HG02870 (cell line): Measurements from ENCODE around the gene SIRT7.

Source experiments
- ATAC-seq: cut with Tn5 transposase; IDR thresholded peaks from one replicate; pipeline ENCODE4 v1.9.1; 2021; ENCODE audit warnings: mild to moderate bottlenecking, moderate library complexity; ENCODE audit not compliant: unreplicated experiment

The SIRT7 gene

GRCh38 chr17:81890447-81891302, 27.3 kb downstream of the SIRT7 start:
- ATAC-seq: no peak

DNA sequence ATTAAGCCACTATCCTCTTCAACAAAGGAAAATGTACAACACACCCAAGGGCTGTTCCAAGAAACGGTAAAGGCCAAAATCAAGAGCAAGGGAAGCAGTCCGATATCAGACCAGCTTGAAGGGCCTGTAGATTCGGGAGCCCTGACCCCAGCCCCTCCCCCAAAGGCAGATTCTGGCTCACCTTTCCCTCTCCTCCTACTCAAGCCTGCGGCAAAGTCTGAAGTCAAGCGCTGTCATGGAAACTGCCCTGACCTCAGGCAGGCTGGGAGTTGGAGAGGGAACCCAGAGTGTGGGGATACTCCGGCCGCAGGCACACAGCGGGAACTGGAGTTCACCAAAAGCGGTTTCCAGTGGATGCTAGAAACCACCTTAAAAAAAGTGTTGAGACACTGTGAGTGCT, 28.4 kb downstream of the SIRT7 start:
- no peak for ATAC-seq

DNA sequence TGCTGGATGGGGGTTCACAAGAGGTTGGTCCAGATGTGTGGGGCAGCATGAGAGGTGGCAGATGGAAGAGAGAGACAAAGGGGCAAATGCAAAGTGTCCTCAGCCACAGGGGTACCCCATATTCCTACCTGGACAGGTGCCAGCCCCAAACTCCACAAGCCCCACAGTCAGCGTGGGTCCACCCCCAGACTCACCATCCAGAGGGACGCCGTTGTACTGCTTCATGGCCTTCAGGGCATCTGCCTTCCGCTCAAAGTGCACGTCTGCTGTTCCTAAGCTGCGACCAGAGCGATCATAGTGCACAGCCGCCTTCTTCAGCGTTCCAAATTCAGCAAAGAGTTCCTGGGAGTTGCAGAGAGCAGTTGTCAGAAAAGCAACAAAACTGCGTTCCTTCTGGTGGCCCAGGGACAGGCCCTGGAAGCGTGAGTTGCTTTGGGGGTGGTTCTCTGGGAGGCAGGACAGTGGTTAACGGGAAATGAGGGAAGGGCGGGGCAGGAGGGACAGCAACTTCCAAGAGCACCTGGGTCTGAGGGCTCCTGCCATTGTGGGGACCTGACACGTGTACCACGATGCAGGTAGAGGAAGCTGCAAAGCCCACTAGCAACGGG, 28.9 kb downstream of the SIRT7 start:
- ATAC-seq: no peak

GRCh38 chr17:81888105-81888987, 29.6 kb downstream of the SIRT7 start:
- no peak for ATAC-seq

- ATAC-seq: no peak
Measured at GRCh38 chr17:81885869-81886548, 32.0 kb downstream of the SIRT7 start.

- ATAC-seq: no peak
Measured at GRCh38 chr17:81885454-81885853, 32.5 kb downstream of the SIRT7 start.

DNA sequence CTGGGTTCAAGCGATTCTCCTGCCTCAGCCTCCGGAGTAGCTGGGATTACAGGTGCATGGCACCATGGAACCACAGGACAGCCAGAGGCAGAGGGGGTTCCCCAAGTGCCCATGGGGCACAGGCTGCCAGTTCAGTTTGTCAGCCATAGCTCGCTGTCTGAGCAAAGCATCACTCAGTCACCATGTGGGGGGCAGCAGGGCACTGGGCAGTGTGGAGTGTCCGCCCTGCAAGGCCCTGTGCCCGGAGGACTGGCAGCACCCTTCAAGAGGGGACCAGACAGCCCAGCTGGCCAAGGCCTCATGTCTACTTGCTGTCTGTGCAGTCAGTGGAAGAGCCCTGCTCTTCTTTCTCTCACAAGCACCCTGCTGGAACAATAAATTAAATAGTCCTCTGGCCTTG, 33.0 kb downstream of the SIRT7 start:
- no peak for ATAC-seq

GRCh38 chr17:81884520-81884919, 33.5 kb downstream of the SIRT7 start:
- no peak for ATAC-seq

GRCh38 chr17:81879121-81879520, 38.9 kb downstream of the SIRT7 start:
- ATAC-seq: no peak

GRCh38 chr17:81878294-81878693, 39.7 kb downstream of the SIRT7 start:
- ATAC-seq: no peak

- ATAC-seq: no peak
Measured at GRCh38 chr17:81877569-81877968, 40.4 kb downstream of the SIRT7 start.

DNA sequence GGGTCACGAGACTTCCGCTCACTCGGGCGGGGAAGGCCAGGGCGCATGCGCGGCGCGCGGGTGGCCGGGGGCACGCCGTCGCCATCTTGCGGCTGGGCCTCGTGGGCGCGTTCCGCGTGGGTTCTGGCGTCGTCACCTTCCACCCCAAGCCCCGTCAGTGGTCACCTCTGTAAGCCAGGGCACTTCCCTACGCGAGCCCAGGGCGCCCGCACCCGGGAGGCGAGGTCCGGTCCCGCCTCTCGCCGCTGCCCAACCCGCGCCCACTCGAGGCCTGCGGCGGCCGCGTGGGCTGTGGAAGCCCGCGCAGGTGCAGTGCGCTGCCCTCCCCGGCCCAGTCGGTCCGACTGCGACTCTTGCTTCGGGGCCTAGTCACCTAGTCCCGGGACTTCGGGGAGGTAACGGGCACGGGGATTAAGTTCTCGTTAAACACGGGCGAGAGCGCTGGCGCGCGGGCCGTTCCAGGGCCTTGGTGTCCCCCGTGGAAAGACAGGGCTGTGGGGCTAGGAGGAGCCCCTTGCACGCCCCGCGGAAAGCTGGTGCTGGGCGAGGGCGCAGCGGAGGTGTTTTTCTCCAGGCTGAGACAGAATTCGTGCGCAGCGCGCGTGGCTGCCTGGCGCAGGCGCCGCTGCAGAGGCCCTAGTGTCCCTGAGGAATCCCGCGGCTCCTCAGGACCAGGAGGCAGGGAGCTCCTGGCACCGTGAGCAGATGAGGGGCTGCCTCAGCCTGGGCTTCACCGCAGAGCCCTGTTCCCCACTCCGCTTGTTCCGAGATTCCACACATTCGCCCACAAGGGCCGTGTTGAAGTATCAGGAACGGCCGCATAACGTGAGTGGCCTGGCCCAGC, 46.4 kb downstream of the SIRT7 start:
- ATAC-seq: peak; percentile 43

DNA sequence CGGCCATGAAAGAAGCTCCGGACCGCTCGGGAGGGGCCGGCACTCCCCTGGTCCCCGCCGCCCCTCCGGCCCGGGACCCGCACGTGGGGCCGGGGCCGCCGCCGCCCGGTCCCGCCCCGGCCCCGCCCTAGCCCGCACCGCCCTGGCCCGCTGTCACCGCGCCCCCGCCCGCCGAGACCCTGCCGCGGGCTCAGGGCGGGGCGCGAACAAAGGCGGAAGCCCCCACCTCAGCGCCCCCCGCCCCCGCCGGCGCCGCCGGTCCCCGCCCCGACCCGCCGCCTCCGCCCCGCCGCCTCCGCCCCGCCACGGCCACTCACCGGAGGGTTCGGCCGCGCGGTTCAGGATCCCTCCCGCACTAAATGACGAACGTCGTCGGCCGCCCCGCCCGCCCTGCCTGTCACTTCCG, 47.0 kb downstream of the SIRT7 start, which contains the start of gene ARHGDIA:
ARHGDIA (minus strand) TSS at position 357 of the 406 bp plus-strand sequence. CDS start 1,407 bp downstream, outside the sequence.
- ATAC-seq: peak; percentile 13

GRCh38 chr17:81870131-81870980, 47.6 kb downstream of the SIRT7 start:
- peak; percentile 4 for ATAC-seq

DNA sequence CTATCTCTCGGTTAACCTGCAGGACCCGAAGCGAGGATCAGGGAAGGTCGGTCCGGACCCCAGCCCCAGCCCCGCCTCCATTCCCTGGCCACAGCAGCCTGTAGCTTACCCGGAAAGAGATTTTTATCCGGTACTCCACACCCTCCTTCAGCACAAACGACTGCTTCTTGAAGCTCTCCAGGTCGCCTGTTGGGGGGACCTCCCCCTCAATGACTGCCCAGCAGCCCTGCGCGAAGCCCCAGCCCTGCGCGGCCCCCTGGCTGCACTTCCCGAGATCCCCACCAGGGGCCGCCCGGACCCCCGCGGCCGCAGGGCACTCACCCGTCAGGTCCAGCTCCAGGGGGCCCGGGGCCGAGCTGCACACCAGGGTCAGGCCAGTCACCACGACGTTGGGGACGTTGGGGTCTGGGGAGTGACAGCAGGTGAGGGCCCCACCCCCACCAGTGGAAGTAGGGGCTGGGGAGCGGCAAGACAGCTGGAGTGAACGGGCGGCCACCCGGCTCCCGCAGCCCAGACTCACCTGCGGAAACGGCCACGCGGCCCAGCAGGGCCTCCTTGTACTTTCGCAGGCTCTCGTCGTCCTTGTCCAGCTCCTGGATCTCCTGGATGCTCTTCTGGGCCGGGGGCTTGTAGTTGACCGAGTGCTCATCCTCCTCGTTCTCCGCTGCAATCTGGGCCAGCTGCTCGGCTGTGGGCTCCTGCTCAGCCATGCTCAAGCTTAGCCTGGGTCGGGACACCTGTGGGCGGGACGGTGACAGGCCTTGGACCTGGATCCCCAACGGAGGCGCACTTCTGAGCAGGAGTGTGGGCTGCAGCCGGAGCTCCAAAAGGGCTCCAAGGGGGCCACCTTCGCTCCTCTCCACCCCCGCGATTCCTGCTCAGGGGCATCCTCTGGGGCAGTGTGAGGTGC, 48.5 kb downstream of the SIRT7 start:
- no peak for ATAC-seq

- ATAC-seq: no peak
Measured at GRCh38 chr17:81868674-81869220, 49.2 kb downstream of the SIRT7 start.

DNA sequence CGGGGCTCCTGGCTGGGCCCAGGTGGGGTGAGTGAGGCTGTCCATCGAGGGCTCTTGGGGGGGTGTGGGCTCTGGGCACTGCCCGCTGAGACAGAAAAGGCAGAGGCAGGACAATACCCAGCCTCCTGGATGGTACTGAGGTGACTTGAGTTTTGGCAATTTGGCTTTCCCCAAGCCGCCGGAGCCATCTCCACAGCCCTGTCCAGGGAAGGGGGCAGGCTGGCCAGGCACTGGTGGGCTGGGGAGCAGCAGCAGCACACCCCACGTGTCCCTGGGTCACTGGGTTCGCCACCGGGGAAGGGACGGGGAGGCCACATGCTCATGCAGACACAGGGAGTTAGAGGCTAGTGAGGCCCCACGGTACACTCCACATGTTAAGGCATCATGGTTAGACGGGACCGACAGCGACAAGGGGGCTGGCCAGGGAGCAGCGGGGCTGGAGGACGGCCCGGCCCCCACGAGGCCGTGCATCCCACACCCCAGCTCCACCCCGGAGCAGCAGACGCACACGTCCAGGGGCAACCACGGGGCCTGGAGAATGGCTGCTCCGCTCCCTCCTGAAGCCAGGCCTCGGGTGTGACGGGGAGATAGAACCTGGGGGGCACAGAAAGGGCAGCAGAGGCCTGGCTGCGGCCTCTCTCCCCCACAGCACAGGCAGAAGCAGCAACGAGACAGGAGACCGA, 49.8 kb downstream of the SIRT7 start:
- ATAC-seq: no peak
